HG02840 (cell line): Measurements from ENCODE around the gene ATG9B.

Source experiments
- ATAC-seq: cut with Tn5 transposase; IDR thresholded peaks from one replicate; pipeline ENCODE4 v1.9.1; 2021; ENCODE audit warnings: mild to moderate bottlenecking, moderate library complexity, moderate number of reproducible peaks; ENCODE audit not compliant: unreplicated experiment, low FRiP score

The ATG9B gene

DNA sequence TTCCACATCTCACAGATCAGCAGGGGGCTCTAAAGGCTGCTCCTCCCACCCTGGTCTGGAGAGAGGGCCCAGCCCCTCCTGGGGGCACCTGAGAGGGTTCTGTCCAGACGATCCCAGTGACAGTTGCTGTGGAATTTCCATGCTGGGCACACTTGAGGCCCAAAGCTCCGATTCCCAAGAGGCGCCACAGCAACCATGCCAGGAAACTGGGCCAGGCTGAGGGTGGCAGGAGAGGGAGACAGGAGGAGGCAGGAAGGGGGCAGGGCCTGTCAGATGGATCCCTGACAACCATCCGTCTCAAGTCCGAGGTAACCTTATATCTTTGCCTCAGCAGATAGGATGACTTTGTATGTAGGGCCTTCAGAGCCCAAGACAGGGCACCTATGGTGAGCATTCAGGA is 37.7 kb downstream of the ATG9B start:
- no peak for ATAC-seq

DNA sequence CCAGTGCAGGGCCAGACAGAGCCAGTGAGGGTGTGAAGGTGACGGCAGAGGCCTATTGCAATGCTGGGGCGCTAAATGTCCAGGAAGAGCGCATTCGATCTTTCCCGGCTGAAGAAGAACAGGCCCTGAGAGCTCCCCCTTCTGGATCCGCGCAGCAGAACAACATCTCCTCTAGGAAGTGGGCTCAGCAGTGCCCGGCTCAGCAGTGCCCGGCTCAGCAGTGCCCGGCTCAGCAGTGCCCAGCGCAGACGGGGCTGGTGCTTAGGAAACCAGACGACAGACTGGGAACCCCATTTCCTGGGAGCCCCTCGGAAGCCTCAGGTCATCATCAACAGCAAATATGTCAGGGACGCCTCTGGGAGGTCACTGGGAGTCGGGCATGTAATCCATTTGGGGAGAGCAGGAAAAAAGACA is 38.2 kb downstream of the ATG9B start:
- no peak for ATAC-seq

DNA sequence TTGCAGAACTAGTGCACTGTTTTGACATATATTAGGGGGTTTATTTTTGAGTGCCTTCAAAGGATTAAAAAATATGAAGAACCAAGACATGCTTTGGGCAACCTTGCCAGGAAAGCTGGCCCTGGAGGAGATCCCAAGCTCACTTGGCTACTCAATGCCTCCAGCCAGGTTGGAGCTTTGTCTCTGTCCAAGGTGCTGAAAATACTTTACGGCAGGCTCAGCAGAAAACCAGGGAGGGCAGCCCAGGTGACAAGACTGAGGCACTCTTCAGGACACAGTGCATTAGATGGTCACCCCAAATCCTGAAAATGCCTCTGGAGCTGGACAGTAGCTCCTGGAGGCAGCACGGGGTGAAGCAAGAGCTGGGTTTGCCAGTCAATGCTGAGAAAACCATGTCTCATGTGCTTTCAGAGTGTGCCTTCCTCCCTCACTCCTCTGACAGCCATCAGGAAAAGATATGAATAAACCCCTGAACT is 40.4 kb downstream of the ATG9B start:
- ATAC-seq = no peak

DNA sequence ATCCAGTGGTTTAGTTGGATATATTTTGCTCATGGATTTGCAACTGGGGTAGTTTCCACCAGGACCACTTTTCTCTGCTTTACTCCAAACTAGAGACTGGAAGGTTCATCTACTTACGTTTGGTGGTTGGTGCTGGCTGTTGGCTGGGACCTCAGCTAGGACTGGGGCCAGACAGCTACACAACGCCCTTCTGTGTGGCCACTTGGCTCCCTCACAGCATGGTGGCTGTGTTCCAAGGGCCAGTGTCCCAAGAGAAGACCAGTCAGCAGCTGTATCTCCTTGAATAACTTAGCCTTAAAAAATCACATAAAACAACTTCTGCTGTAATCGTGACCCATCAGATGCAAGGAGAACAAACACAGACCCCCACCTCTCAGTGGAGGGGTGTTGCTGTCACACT is 41.9 kb downstream of the ATG9B start:
- ATAC-seq = no peak

DNA sequence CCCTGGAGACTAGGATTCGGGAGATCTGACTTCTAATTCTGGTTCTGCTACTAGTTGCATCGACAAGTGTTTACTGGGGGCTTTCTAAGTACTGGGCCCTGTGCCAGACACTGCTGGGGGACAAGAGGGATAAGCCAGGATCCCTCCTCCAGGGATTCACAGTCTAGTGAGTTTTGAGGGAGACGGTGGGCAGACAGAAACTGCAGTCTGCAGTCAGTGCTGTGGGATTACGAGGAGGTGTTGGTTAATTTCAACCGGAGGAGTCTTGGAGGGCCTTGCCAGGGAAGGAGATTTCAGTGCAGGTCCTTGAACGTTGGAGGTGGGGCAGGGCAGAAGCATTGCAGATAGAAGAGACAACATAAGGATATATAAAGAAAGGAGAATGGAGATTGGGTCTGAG is 42.6 kb downstream of the ATG9B start:
- no peak for ATAC-seq

DNA sequence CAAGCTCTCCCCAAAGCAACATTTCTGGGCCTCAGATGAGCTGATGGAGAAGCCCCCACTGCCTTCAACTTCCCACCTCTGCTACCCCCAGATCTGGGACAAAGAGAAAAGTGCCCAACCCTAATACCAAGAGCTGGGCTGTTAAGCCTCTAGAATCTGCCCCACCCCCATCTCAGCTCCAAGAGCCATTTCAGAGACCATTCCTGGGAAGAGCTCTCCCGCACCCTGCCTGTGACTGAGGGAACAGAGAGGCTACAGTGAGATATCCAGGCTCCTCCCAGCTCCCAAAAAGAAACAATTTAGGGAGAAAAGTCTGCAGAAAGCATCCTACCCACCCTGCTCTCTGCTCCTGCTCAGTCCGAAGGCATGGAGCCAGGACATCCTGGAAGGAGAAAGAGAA is 43.6 kb downstream of the ATG9B start:
- no peak for ATAC-seq

DNA sequence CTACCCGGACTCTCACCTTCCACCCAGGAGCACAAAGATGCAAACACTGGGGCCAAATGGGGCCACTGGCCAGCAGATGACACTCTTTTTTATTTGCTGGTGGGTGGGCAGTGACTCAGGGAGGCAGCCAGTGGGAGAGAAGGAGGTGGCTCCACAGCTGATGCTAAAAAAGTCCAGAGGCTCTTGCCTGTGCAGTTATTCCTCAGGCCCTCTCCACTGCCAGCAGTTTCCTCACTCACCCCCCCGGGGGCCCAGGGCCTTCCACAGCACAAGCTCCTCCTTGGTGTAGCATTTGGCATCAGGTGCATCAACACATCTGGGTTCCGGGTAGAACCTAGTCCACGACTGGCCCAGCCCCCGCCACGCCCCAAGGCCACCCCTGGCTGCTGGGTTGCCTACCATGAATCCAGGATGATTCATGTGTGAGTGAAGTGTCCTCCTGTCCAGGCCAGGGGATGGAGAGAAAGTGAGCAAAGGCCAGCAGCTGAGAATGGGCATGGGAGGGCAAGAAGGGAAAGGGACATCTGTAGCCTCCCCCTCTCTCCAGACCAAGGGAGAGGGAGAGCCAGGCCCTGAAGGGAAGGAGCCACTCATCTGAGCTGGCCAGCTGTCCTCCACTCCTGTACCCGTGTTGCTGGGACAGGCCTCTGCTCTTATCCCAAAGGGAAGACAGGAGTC is 44.4 kb downstream of the ATG9B start:
- ATAC-seq = no peak

DNA sequence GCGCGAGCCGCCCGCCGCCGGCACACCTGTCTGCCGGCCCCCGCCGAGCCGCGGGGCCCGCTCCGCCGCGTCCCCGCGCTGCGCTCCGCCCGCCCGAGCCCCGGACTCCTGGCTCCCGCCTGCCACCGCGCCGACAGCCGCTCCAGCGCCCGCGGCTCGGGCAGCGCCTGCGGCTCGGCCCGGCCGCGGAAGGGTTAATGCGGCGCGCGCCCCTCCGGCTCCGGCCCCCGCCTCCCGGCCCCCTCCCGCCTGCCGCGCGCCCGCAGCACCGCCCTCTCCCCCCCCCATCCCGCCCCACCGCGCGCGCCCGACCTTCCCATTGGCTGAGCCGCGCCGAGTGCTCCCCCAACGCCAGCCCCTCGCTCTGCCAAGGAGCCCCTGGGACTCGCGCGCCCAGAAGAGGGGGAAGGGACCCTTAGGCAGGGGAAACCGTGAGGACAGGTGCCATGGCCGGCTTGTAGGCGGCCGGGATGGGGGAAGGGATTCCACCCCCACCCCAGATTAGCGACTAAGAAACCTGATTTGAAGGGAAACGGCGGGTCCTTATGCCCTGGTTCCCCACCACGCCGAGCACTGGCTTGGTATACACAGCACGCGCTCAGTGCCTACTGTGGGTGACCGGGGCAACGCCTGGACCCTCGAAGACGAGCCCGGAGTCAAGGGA is 46.0 kb downstream of the ATG9B start, which contains the start of gene KCNH2:
KCNH2 (minus strand) TSS at position 196 of the 664 bp plus-strand sequence. CDS start 408 bp downstream, outside the sequence.
- ATAC-seq = no peak

DNA sequence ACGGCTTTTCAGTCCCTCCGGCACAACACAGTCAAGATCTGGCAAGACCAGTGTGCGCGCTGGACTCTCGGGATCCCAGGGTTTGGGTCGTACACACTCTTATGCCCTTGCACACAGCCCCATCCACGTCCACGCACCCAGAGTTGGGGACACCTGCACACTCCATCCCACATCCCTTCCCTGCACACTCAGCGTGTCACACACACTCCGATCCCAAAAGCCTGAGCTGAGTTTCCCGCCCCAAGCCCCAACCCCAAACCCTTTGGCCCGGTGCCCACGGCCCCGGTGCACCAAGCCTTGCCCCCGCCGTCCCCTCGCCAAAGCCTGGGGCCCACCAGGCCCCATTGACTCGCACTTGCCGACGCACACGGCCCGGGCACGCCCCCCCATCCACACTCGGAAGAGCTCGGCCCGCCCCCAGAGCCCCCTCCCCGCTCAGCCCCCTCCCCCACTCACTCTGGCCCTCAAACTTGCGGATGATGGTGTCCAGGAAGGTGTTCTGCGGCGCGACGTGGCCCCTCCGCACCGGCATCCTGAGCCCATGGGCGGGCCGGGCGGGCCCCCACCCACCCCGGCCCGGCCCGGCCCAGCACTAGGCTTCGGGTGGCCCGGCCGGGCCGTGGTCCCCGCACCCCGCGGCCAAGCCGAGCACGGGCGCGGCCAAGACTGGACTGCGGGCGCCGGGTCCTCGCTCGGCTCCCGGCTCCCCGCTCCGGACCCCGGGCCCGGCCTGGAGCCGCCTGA is 46.7 kb downstream of the ATG9B start:
- no peak for ATAC-seq

DNA sequence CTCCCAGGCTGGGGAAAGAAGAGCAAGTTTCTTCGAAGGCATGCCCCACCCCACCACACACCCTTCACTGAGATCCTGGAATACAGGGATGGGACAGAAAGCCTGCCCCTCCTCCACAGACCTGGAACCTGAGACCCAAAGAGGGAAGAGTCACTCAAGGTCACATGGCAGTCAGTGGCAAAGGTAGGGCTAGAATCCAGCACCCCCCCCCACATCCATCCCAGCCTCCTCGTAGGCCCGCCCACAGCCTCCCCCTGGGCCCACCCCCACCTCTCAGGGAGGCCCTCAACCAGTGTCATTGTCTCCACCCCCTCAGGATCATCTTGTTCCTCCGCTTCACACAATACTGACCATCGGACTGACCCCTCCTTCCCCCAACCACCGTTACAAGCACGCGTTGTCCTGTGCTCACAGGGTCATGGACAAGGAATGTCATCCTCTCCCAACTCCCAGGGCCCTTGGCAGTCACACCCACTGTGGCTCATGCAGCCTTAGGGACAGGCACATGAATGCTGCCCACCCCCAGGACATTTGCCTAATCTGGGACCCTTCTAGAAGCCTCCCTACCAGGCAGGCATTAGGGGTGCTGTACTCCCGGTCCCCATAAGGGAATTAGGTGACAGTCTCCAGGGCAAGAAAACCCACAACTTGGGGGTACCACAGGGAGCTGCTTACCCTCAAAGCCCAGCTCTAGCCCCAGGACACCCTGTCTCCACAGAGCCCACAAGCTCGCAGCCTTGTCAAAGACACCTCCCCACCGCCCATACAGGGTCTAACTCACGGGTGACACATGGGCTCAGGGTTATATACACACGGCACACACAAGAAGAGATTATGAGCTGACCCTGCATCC is 47.5 kb downstream of the ATG9B start:
- no peak for ATAC-seq

DNA sequence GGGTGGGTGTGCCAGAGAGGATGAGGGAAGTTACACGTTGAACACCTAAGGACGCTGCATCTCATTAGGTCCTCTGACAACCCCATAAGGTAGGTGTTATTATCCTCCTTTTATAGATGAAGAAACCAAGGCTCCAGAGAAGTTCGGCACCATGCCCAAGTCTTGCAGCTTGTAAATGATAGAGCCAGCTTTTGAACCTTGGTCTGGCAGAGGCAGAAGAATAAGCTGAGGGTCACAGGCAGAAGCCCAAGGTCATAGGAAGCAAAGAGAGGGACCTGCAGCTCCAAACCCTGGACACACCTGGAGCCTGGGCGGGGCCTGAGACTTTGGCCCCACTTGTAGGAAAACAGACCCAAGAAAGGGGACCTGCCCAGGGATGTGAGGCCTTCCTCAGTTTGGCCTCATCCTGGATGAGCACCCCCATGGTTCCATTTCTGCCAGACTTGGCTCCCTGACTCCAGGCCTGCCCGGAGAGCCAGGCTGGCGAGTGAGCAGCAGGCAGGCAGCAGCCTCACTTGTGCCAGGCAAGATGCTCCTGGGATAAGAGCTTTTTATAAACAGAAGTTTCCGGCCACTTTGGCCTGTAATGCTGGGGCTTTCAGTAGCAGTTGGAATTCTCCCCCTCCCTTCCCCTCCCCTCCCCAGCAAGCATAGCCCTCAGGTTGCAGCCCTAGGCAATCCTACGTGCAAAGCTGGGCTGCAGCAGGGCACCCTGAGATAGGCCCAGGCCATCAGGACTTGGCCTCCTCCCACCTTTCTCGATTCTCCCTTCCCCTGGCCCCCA is 48.6 kb downstream of the ATG9B start:
- ATAC-seq = no peak

DNA sequence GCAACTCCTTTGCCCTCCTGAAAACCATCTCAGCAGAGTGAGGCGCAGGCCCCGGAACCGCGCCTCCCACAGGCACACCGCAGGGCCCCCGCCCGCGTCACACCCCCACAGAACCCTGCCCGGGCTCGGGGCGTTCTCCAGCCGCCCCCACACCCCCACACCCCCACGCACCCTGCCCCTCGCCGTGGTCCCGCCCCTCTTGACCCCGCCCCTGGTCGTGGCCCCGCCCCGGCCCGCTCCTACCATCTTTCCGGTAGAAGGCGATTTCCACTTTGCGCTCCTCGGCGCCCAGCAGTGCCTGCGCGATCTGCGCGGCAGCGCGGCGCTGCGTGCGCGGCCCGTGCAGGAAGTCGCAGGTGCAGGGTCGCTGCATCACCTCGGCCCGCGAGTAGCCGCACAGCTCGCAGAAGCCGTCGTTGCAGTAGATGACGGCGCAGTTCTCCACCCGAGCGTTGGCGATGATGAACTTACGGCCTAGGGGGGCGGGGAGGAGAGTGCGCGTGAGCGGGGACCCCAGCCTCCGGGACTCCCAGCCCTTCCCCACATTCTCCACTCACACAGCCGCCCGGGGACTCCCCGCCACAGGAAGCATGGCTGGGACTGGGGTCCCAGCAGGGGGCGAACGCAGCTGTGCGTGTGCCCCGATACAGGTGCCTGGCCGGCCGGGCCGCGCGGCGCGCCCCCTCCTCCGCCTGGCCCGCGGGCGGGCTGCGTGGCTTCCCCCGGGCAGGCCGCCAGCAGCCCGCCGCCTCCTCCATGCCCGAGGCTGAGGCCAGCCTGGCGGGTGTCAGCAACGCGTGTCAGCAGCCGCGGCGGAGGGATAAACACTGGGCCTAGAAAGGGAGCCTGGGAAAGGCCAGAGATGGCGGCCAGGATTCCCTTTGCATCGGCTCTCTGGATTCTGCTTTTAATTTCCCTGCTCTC is 49.6 kb downstream of the ATG9B start:
- ATAC-seq = no peak

DNA sequence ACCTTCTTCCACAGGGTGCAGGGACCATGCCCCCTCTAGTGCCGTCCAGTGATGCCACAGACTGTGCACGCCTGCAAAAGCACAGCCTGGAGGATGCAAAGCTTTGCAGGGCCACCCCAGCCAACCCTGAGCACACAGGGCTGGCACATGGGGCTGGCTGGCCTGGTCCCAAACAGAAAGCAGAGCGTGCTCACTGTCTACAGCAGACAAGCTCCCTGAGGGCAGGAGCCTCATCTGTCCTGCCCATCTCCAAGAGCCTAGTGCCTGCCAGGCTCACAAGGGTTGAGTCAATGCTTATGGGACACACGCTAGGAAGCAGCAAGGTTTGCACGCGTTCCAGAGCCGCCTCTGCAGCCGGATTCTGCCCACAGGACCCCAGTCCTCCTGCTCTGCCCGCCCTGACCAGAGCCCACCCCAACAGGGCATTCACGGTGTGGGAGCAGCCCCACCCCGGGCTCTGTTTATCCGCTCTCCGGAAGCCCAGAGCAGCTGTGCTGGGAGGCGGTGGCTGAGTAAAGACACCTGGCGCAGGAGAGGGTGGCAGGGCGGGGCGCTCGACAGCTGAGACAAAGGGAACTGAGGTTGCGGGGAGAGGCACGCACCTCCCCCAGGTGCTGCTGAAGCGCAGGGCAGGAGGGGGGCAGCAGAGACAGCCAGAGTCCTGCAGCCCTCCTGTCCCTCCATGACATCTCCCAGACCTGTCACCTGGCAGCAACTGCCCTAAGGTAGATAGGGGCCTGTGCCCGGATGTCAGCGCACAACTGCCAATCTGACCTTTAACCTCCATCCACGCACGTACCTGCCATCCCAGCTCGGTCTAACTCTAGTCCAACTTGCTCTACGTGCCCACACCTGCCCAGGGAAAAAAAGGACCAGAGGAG is 50.5 kb downstream of the ATG9B start:
- ATAC-seq = no peak

DNA sequence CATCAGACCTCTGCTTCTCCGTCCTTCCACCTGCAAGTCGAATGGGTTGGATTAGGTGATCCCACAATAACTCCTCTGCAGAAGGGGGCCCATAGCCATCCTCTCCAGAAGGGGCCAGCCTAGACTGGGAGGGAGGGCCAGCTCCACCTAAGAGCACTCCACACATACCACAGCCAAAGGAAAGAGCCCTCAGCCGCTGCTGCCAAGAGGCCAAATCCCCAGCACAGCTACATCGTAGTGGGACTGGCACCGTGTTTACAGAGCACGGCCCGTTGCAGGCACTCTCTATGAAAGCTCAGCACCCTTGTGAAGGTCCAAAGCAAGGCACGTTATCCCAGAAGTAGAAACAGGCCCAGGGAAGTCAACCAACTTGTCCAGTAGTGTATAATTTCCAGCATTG is 51.6 kb downstream of the ATG9B start:
- no peak for ATAC-seq

DNA sequence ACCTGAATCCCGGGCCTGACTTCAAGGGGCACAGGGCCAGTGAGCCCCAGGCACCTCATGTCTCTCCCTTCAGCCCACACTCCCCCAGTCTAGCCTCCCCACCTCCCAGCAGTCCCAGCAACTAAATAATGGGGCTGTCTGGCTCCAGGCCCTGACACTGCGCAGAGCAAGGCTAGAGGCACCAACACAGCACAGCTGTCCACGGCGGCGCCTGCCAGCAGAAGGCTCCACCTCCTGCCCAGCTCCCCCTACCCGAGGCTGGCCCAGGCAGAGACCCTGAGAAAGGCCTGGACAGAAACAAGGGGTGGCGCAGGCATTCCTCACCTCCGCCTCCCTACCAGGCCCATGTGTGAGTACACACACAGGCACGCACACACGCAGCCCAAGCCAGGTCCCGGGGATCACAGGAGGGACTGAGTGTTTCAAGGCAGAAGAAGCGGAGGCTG is 52.2 kb downstream of the ATG9B start:
- ATAC-seq = no peak

DNA sequence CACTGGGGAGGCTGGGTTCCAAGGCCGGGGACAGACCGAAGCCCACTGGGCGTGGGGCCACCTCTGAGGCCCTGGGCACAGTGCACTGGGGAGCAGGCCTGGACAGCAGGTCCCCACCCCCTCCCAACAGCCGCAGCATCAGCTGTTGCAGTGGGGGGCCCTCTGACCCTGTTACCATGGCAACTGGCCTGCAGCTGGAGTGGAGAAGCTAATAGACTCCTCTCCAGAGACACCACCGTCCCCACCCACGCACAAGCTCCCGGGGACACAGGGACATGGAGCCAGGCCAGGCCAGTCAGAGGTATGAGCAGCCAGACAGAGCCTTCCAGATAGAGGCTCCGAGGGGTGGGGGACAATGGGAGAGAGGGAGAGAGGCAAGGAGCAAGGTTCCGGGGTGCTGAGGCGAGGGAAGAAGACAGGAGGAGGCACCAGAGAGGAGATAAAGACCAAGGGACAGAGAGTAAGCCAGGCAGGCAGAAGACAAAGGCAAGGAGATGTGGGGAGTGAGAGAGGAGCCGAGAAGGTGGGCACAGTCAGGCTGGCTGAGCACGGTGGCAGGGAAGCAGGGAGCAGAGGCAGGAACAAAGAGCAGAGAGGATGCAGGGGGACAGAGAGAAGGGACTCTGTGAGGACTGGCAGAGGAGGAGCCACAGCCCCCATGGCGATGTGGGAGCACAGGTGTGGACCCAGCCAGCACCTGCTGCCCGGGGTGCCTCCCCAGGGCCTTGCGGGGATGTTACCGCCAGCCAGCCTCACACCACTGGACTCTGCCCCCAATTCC is 52.9 kb downstream of the ATG9B start:
- no peak for ATAC-seq

DNA sequence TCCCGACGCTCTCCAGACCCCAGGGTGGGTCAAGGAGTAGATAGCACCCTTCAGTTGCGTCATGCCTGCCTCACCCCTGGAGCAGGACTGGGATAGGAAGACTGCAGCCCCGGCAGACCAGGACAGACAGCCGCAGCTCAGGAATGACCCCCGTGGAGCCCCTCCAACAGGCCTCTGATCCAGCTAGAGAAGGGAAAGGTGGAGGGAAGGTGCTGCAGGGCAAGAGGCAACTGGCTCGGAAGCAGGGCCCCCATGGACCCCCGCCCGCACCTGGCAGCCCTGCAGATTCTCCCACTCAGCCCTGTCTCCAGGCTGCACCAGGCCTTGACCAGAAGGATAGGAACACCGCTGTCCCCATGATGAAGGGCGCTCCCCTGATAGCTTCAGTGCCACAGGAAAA is 53.9 kb downstream of the ATG9B start:
- ATAC-seq = no peak
